Measurements from ENCODE around the gene DLGAP1. TPM values are rescaled to one million over a fixed set of nuclear protein-coding genes. Genes with fewer than 3 reads are reported as not detected.
A peak's percentile ranks its signal among the peaks of the same experiment; 100 is the strongest.

DLGAP1 gene
- total RNA-seq, 4 donors from 2014 or later = 0.22 to 1.5 (median 0.56) TPM

GRCh38 chr18:3458378-3458777, 996.7 kb downstream of the DLGAP1 start:
- Histone ChIP-seq H3K9me3 (peaks cover 0 to 14% (median 0%) of the 10 kb centered on the region in 3 donors), H3K27ac (peak overlapping the region in 1 of 4 donors; percentile 25), H3K4me3 (no peak overlapping the region), H3K27me3 (no peaks in the 10 kb centered on the region), H3K36me3 (peaks cover 0 to 62% of the 10 kb centered on the region in 2 donors), H3K4me1 (peaks cover 7 to 63% (median 15%) of the 10 kb centered on the region in 3 donors)
- TF ChIP-seq POLR2A (IDR thresholded peaks at IDR 0.05) (no peak), CTCF (IDR thresholded peaks at IDR 0.05) (no peak), POLR2AphosphoS5 (IDR thresholded peaks at IDR 0.05) (no peak), EP300 (IDR thresholded peaks at IDR 0.05) (no peak)
- ATAC-seq = no peak
- 80 to 83% methylated on average over 3 of the region's 3 CpGs for WGBS, 2 donors (ENCODE audit: low coverage in 1 of 2)

- TF ChIP-seq POLR2AphosphoS5 (IDR thresholded peaks at IDR 0.05) = no peak
- TF ChIP-seq CTCF (IDR thresholded peaks at IDR 0.05) = no peak
- TF ChIP-seq EP300 (IDR thresholded peaks at IDR 0.05) = no peak
- TF ChIP-seq POLR2A (IDR thresholded peaks at IDR 0.05) = no peak
- 74 to 80% methylated on average over 11 to 14 of the region's 15 CpGs for WGBS, 2 donors (ENCODE audit: low coverage in 1 of 2)
- no peak overlapping the region for H3K4me3 ChIP-seq
- H3K27ac ChIP-seq = no peak overlapping the region
- H3K36me3 ChIP-seq = peaks cover 0 to 62% of the 10 kb centered on the region in 2 donors
- no peak for ATAC-seq
- no peaks in the 10 kb centered on the region for H3K27me3 ChIP-seq
- H3K4me1 ChIP-seq = peaks cover 10 to 74% (median 15%) of the 10 kb centered on the region in 3 donors
- peaks cover 0 to 14% (median 0%) of the 10 kb centered on the region in 3 donors for H3K9me3 ChIP-seq
These were observed 997.8 kb downstream of the DLGAP1 start for GRCh38 chr18:3457261-3457724.

- WGBS, 2 donors (ENCODE audit: low coverage in 1 of 2) = 11 to 17% methylated on average over 1 of the region's 1 CpG
- no peak for ATAC-seq
- H3K9me3 ChIP-seq = peaks cover 0 to 9% (median 0%) of the 10 kb centered on the region in 3 donors
- no peaks in the 10 kb centered on the region for H3K27me3 ChIP-seq
- H3K4me1 ChIP-seq = peaks cover 10 to 76% (median 15%) of the 10 kb centered on the region in 3 donors
- TF ChIP-seq POLR2AphosphoS5 (IDR thresholded peaks at IDR 0.05) = no peak
- no peak for TF ChIP-seq CTCF (IDR thresholded peaks at IDR 0.05)
- TF ChIP-seq EP300 (IDR thresholded peaks at IDR 0.05) = no peak
- no peak for TF ChIP-seq POLR2A (IDR thresholded peaks at IDR 0.05)
- no peak overlapping the region for H3K4me3 ChIP-seq
- peaks cover 0 to 57% of the 10 kb centered on the region in 2 donors for H3K36me3 ChIP-seq
- peak overlapping the region in 2 of 4 donors; percentile 18 to 99 for H3K27ac ChIP-seq
These were observed 998.4 kb downstream of the DLGAP1 start for GRCh38 chr18:3456686-3457069.

GRCh38 chr18:3455907-3456685, 999.0 kb downstream of the DLGAP1 start:
- Histone ChIP-seq H3K4me1 (peaks cover 10 to 76% (median 15%) of the 10 kb centered on the region in 3 donors), H3K4me3 (no peak overlapping the region), H3K9me3 (peaks cover 0 to 3% (median 0%) of the 10 kb centered on the region in 3 donors), H3K27ac (peak overlapping the region in 3 of 4 donors; percentile 18 to 99 (median 99)), H3K27me3 (no peaks in the 10 kb centered on the region), H3K36me3 (peaks cover 0 to 52% of the 10 kb centered on the region in 2 donors)
- ATAC-seq = no peak
- WGBS, 2 donors (ENCODE audit: low coverage in 1 of 2) = 69 to 80% methylated on average over 9 to 10 of the region's 10 CpGs
- TF ChIP-seq POLR2A (IDR thresholded peaks at IDR 0.05) = peak in 1 of 2 donors; percentile 10
- TF ChIP-seq POLR2AphosphoS5 (IDR thresholded peaks at IDR 0.05) = no peak
- no peak for TF ChIP-seq CTCF (IDR thresholded peaks at IDR 0.05)
- no peak for TF ChIP-seq EP300 (IDR thresholded peaks at IDR 0.05)

All from gastroesophageal sphincter (tissue), 4 donors.